ENCODE data around the gene PSMB2.
"Not testable (repeated sequence)": the region's sequence is repeated elsewhere in the genome, so short reads cannot be mapped to it uniquely, and the experiment has no call there.

The PSMB2 gene

GRCh38 chr1:35591211-35591610 lies 50.1 kb downstream of the PSMB2 start:
- no peak for DNase-seq

- DNase-seq = no peak
Observed at GRCh38 chr1:35590476-35591040, 50.8 kb downstream of the PSMB2 start.

- DNase-seq = no peak
Observed at GRCh38 chr1:35589516-35590427, 51.6 kb downstream of the PSMB2 start.

- peak; percentile 22 for DNase-seq
Observed at GRCh38 chr1:35588197-35588910, 53.0 kb downstream of the PSMB2 start.

GRCh38 chr1:35587736-35588135 lies 53.6 kb downstream of the PSMB2 start:
- DNase-seq = peak; percentile 11

- DNase-seq = no peak
Observed at GRCh38 chr1:35586808-35587207, 54.5 kb downstream of the PSMB2 start.

GRCh38 chr1:35585805-35586204 lies 55.5 kb downstream of the PSMB2 start:
- peak; percentile 9 for DNase-seq

GRCh38 chr1:35585281-35585680 lies 56.0 kb downstream of the PSMB2 start:
- peak; percentile 6 for DNase-seq

GRCh38 chr1:35581621-35582020 lies 59.7 kb downstream of the PSMB2 start:
- DNase-seq = not testable (repeated sequence)

GRCh38 chr1:35580949-35581388 lies 60.4 kb downstream of the PSMB2 start:
- no peak for DNase-seq

- no peak for DNase-seq
Observed at GRCh38 chr1:35577071-35577998, 64.0 kb downstream of the PSMB2 start.

- DNase-seq = not testable (repeated sequence)
Observed at GRCh38 chr1:35576766-35577070, 64.6 kb downstream of the PSMB2 start.

- DNase-seq = no peak
Observed at GRCh38 chr1:35576061-35576765, 65.1 kb downstream of the PSMB2 start.

- no peak for DNase-seq
Observed at GRCh38 chr1:35575416-35575958, 65.8 kb downstream of the PSMB2 start.

GRCh38 chr1:35574655-35575415 lies 66.5 kb downstream of the PSMB2 start:
- no peak for DNase-seq

GRCh38 chr1:35574125-35574654 lies 67.1 kb downstream of the PSMB2 start:
- DNase-seq = no peak

GRCh38 chr1:35573198-35574124 lies 67.9 kb downstream of the PSMB2 start, which contains the start of gene TFAP2E:
Gene TFAP2E, plus strand, starts transcription at chr1:35573314. Its CDS starts 264 bp downstream, at chr1:35573578.
- peak; percentile 77 for DNase-seq

GRCh38 chr1:35572296-35572695 lies 69.0 kb downstream of the PSMB2 start:
- no peak for DNase-seq

- no peak for DNase-seq
Observed at GRCh38 chr1:35571263-35571662, 70.1 kb downstream of the PSMB2 start.

Measured in right forelimb (tissue), 1 donor.